Colonic mucosa (tissue), 4 donors: Measurements from ENCODE around the gene EMD. TPM values are rescaled to one million over a fixed set of nuclear protein-coding genes. Genes with fewer than 3 reads are reported as not detected.

Source experiments
- DNase-seq: peaks from one replicate; pipeline ENCODE4 v3.0.0-alpha.2; 2020
- H3K27ac ChIP-seq: fragments of 200-600 bp; one replicate; pipeline ENCODE4 v1.8.0; 2021
- H3K27me3 ChIP-seq: fragments of 200-600 bp; one replicate; pipeline ENCODE4 v1.8.0; 2021
- H3K36me3 ChIP-seq: fragments of 200-600 bp; one replicate; pipeline ENCODE4 v1.8.0; 2021
- H3K4me1 ChIP-seq: fragments of 200-600 bp; one replicate; pipeline ENCODE4 v1.8.0; 2021; ENCODE audit warnings: mild to moderate bottlenecking
- H3K4me3 ChIP-seq: fragments of 200-600 bp; one replicate; pipeline ENCODE4 v1.8.0; 2021
- H3K9ac ChIP-seq, 2 donors: one replicate each; pipeline ENCODE4 v1.7.0; 2013; ENCODE audit warnings: control low read depth in 2 of 2, low read depth in 2 of 2, low read length in 2 of 2
- H3K9me3 ChIP-seq: fragments of 200-600 bp; one replicate; pipeline ENCODE4 v1.8.0; 2021
- intact Hi-C: fragments of 100-400 bp; cut with DNase I; formaldehyde crosslinking; loops from one replicate; pipeline ENCODE4 v1.14.1; 2022
- total RNA-seq, 2 donors: library from RNA; stranded (reverse); fragmentation: NEBNext Ultra II Directional in 1 of 2; extraction: Animal tissue kit (Norgen Biotek cat#: 25700) in 1 of 2; gene quantifications; one replicate each; pipeline ENCODE4 v1.2.1, GENCODE V29; 2021
- TF ChIP-seq, protein P1 (sequence below): fragments of 200-600 bp; IDR thresholded peaks from one replicate; pipeline ENCODE4 v1.8.0; 2022; ENCODE audit warnings: antibody characterized with exemption, mild to moderate bottlenecking
- donor health status: healthy.
- donor health status: DM: no; HTN: no; CAD: no.
- donor health status: DM: no; HTN: no; CAD: no.

EMD gene
- total RNA-seq, 2 donors from 2014 or later, result 44.4 to 49.1 TPM

DNA sequence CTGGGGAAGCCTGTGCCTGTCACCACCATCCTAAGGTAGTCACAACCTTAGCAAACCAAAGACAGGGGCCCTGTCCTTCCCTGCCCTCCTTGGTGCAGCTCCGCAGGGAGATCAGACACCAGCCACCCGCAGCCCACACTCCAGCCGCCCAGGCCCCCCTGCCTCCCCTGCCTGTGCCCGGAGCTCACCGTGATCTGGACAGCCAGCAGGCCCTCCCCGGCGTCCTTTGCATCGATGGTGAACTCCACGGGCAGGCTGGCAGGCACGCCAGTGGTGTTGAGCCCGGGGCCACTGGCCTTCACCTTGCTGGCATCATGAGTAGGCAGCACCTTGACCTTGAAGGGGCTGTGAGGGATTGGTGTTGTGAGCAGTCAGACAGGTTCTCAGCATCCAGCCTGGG is 21.1 kb upstream of the EMD start:
- no peaks in the 10 kb centered on the region for H3K9me3 ChIP-seq
- TF ChIP-seq, protein P1, sequence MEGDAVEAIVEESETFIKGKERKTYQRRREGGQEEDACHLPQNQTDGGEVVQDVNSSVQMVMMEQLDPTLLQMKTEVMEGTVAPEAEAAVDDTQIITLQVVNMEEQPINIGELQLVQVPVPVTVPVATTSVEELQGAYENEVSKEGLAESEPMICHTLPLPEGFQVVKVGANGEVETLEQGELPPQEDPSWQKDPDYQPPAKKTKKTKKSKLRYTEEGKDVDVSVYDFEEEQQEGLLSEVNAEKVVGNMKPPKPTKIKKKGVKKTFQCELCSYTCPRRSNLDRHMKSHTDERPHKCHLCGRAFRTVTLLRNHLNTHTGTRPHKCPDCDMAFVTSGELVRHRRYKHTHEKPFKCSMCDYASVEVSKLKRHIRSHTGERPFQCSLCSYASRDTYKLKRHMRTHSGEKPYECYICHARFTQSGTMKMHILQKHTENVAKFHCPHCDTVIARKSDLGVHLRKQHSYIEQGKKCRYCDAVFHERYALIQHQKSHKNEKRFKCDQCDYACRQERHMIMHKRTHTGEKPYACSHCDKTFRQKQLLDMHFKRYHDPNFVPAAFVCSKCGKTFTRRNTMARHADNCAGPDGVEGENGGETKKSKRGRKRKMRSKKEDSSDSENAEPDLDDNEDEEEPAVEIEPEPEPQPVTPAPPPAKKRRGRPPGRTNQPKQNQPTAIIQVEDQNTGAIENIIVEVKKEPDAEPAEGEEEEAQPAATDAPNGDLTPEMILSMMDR, result no peak
- no peaks in the 10 kb centered on the region for H3K4me1 ChIP-seq
- no peak overlapping the region for H3K9ac ChIP-seq
- DNase-seq, result no peak
- no peaks in the 10 kb centered on the region for H3K36me3 ChIP-seq
- no peak overlapping the region for H3K4me3 ChIP-seq
- H3K27ac ChIP-seq, result no peak overlapping the region
- no peaks in the 10 kb centered on the region for H3K27me3 ChIP-seq
- intact Hi-C loops, result no loop called here

DNA sequence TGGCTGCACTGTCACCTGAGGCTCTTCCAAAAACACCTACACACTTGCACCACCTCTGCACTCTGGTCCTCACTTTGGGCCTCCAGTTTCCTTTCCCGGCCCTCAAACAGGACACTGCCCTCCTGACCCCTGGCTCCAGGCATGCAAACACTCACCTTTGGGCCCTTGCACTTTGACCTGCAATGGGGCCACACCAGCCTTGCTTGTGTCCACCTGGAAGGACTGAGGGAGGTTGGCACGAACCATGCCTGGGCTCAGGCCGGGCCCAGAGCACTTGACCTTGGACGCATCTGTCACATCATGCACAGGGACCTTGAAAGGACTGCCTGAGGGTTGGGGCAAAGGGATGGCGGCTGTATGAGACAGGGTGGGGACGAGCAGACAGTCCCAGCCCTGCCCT is 20.3 kb upstream of the EMD start:
- Histone ChIP-seq H3K4me1 (no peaks in the 10 kb centered on the region), H3K9me3 (no peaks in the 10 kb centered on the region), H3K9ac (no peak overlapping the region)

DNA sequence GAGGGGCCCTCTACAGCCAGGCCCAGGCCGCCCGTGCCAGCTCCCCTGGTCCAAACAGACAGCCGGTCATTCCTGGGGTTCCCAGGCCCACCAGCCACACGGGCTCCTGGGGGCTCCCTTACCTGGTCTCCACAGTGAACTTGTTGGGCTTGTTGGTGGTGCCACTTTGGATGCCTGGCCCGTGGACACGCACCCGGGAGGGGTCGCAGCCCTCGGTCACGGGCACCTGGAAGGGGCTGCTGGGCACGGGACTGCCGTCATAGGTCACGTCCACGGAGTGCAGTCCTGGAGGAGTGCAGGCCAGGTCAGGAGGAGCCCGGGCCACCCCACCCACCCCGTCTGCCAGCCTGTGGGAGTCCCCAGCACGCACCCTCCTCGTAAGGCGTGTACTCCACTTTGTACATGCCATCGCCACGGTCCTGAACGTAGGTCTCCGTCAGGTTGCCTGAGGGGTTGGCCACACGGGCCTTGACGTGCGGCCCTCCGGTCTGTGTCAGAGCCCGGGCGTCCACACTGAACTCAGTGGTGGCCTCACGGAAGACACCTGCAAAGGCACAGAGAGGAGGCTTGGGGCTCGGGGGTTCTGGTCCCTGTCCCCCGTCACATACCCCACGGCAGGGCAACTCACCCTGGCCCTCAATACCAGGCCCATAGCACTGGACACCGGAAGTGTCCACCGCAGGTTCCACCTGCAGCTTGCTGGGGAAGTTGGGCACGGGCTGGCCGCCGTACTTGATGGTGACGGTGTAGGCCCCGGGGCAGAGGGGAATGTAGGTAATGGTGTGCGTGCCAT is 19.5 kb upstream of the EMD start:
- TF ChIP-seq, protein P1, result no peak
- H3K9me3 ChIP-seq, result no peaks in the 10 kb centered on the region
- no peak overlapping the region for H3K27ac ChIP-seq
- intact Hi-C loops, result no loop called here
- H3K36me3 ChIP-seq, result no peaks in the 10 kb centered on the region
- no peaks in the 10 kb centered on the region for H3K27me3 ChIP-seq
- no peaks in the 10 kb centered on the region for H3K4me1 ChIP-seq
- DNase-seq, result no peak
- H3K4me3 ChIP-seq, result no peak overlapping the region
- no peak overlapping the region for H3K9ac ChIP-seq

More for the DNA sequence above, 20.3 kb upstream of the EMD start:
- TF ChIP-seq, protein P1, result no peak
- no peaks in the 10 kb centered on the region for H3K36me3 ChIP-seq
- intact Hi-C loops, result no loop called here
- DNase-seq, result no peak
- no peaks in the 10 kb centered on the region for H3K27me3 ChIP-seq
- H3K27ac ChIP-seq, result no peak overlapping the region
- no peak overlapping the region for H3K4me3 ChIP-seq

DNA sequence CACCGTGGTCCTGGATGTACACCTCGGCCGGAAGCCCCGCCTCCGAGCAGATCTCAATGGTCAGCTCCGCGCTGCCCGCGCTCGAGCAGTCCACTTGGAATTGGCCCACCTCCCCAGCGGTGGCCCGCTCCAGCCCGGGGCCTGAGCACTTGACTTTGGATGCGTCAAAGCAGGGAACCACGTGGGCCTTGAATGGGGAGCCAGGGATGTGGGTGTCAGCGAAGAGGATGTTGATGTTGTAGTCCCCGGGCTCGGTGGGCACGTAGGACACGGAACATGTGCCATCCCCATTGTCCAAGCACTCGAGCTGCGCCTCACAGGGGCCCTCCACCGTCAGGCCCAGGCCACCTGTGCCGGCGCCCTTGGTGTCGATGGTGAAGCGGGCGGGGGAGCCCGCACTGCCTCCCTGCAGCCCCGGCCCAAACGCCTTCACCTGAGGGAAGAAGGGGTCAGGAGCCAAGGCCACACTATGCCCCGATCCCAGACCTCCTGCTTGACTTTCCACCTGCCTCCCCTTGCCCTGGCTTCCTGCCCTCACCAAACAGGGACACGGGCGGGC is 18.9 kb upstream of the EMD start:
- no peak overlapping the region for H3K27ac ChIP-seq
- no peak for DNase-seq
- H3K36me3 ChIP-seq, result no peaks in the 10 kb centered on the region
- H3K27me3 ChIP-seq, result no peaks in the 10 kb centered on the region
- intact Hi-C loops, result no loop called here
- no peak overlapping the region for H3K9ac ChIP-seq
- TF ChIP-seq, protein P1, result no peak
- H3K4me1 ChIP-seq, result no peaks in the 10 kb centered on the region
- no peaks in the 10 kb centered on the region for H3K9me3 ChIP-seq
- H3K4me3 ChIP-seq, result no peak overlapping the region

DNA sequence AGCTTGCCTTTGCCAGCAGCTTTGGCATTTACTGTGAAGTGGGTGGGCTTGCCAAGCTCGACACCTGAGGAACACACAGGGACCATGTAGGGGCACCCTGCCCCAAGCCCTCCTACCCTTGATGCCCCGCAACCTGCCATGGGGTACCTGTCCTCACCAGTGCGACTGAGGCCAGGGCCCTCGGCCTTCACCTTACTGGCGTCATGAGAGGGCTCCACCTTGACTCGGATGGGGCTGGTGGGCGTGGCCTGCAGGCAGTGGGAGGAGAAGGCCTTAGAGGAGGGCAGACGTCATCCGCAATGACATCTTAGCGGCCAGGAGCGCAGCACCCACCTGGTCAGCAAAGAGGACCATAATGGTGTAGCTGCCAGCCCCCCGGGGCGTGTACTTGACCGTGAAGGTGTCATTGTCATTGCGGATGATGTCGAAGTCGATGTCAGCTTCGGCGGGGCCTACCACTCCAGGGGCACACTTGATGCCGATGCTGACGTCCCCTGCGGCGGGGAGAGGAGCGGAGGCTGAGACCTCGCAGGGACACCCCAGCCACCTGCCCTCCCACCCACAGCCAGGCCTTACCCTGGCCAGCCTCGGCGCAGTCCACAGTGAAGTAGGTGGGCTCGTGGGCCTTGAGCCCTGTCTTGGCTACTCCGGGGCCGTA is 16.9 kb upstream of the EMD start:
- no peaks in the 10 kb centered on the region for H3K9me3 ChIP-seq
- H3K4me3 ChIP-seq, result no peak overlapping the region
- no peaks in the 10 kb centered on the region for H3K36me3 ChIP-seq
- intact Hi-C loops, result no loop called here
- no peaks in the 10 kb centered on the region for H3K4me1 ChIP-seq
- H3K9ac ChIP-seq, result no peak overlapping the region
- DNase-seq, result no peak
- H3K27ac ChIP-seq, result no peak overlapping the region
- no peaks in the 10 kb centered on the region for H3K27me3 ChIP-seq
- TF ChIP-seq, protein P1, result no peak
